ENCODE results near the gene NFAT5.

The NFAT5 gene

DNA sequence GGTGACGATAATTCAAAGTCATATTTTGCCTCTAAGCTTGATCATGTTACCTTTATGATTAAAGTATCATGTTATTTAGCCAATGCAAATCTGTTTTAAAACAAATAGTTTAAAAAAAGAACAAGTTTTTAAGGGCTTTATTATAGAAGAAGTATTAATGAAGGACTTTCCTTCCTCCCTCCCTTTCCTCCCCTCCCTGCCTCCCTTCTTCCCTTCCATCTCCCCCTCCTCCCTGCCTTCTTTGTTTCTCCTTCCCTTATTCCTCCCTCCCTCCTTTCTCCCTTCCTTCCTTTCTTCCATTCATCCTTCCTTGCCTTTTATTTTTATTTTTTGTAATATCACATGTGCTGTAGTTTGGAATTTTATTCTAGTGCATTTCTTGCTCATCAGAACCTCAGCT is 134.1 kb downstream of the NFAT5 start:
- H3K4me3 ChIP-seq (replicated peaks; ENCODE audit: low read depth, low read length): no peak overlapping the region
- TF ChIP-seq, protein P1, sequence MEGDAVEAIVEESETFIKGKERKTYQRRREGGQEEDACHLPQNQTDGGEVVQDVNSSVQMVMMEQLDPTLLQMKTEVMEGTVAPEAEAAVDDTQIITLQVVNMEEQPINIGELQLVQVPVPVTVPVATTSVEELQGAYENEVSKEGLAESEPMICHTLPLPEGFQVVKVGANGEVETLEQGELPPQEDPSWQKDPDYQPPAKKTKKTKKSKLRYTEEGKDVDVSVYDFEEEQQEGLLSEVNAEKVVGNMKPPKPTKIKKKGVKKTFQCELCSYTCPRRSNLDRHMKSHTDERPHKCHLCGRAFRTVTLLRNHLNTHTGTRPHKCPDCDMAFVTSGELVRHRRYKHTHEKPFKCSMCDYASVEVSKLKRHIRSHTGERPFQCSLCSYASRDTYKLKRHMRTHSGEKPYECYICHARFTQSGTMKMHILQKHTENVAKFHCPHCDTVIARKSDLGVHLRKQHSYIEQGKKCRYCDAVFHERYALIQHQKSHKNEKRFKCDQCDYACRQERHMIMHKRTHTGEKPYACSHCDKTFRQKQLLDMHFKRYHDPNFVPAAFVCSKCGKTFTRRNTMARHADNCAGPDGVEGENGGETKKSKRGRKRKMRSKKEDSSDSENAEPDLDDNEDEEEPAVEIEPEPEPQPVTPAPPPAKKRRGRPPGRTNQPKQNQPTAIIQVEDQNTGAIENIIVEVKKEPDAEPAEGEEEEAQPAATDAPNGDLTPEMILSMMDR (IDR thresholded peaks at IDR 0.05; ENCODE audit: low read depth, low read length, missing control alignments): no peak
- DNase-seq (ENCODE audit: extremely low read depth, low read depth): no peak

DNA sequence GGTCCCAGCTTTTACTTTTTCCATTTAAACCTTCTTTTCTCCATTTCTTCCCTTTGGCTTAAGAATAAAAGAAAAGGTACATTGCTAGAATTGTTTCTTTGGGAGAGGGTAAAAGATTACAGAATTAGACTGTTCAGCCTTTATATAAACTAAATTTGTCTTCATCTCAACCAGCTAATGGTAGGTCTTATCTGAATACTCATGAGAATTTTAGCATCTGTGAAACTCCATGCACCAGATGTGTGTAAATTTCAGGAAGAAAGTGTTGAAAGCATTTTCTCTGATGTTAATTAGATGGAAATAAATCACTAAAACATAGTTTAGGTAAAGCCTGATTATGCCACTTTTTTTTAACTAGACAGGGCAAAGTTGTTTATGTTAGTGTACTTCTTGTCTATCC is 135.7 kb downstream of the NFAT5 start:
- no peak for DNase-seq (ENCODE audit: extremely low read depth, low read depth)
- H3K4me3 ChIP-seq (replicated peaks; ENCODE audit: low read depth, low read length): no peak overlapping the region
- TF ChIP-seq, protein P1 (IDR thresholded peaks at IDR 0.05; ENCODE audit: low read depth, low read length, missing control alignments): no peak

DNA sequence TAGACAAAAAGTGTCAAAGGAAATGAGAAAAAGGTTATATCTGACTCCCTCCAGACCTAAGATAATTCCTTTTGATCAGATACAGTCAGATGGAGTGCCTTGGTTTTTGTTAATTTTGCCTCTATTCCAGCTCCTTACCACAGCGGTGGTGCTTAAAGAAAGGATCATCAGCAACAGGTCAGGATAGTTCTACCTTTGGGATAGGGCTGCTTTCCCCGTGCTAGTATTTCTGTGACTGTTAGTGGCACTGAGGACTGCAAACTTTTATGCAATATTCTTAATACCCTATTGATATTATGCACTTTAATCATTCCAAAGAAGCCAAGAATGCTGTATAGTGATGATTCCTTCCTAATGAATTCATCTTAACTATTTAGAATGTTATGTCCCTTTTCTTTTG is 136.1 kb downstream of the NFAT5 start:
- no peak overlapping the region for H3K4me3 ChIP-seq (replicated peaks; ENCODE audit: low read depth, low read length)
- TF ChIP-seq, protein P1 (IDR thresholded peaks at IDR 0.05; ENCODE audit: low read depth, low read length, missing control alignments): no peak
- DNase-seq (ENCODE audit: extremely low read depth, low read depth): no peak

DNA sequence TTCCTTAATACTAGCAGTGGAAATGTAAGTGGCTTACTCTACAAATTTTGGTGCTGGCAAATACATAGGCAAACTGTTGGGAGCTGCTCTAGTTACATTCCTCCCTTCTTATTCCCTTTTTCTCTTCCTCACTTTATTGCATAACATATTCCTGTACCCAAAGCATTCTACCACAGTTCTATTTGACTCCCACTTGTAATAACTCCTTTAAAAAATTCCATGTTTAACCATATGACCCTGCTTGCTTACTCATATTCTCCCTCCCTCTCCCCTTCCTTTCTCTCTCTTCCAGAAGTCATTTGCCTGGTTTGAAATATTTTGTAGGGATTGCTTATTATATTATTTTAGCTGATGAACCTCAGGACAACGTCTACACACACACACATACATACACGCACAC is 137.9 kb downstream of the NFAT5 start:
- DNase-seq (ENCODE audit: extremely low read depth, low read depth): no peak
- H3K4me3 ChIP-seq (replicated peaks; ENCODE audit: low read depth, low read length): no peak overlapping the region
- TF ChIP-seq, protein P1 (IDR thresholded peaks at IDR 0.05; ENCODE audit: low read depth, low read length, missing control alignments): no peak

DNA sequence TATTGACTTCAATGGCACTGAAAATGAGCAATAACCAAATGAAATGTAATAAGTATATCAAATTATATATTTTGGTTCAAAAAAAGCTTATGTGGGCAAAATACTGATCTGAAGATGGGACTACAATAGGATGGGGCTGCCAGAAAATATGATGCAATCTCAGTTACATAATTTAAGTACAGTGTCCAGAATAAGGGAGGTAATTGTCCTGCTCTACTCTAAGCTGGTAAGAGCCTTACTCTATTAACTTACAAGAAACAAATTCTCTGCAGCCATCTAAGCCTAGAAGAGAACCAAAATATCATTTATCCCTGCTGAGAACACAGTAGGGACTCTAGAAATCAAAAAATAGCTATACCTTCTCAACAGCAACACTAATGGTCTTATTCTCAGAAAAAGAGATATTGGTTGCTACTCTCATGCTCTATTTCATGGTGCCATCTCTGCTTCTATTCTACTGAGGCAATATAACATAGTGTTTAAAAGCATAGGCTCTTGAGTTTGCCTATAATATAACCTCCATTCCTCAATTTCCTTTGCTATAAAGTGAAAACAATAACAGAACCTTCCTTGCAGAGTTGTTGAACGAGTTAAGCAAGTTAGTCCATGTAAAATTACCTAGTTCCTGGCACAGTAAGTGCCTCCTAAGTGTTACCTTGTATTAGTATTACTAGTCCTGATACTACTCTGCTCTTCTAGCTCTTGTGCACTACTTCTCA is 140.6 kb downstream of the NFAT5 start:
- TF ChIP-seq, protein P1 (IDR thresholded peaks at IDR 0.05; ENCODE audit: low read depth, low read length, missing control alignments): no peak
- DNase-seq (ENCODE audit: extremely low read depth, low read depth): no peak
- H3K4me3 ChIP-seq (replicated peaks; ENCODE audit: low read depth, low read length): no peak overlapping the region

DNA sequence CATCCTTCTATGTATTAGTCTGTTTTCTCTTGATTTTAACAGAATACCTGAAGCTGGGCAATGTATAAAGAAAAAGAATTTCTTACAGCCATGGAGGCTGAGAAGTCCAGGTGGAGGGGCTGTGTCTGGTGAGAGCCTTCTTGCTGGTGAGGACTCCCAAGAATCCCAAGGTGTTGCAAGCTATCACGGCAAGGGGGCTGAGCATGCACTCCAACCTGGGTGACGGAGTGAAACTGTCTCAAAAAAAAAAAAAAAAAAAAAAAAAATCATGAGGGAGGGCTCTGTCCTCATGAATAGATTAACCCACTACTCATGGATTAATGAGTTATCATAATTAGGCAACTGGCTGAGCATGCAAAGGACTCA is 141.2 kb downstream of the NFAT5 start:
- TF ChIP-seq, protein P1 (IDR thresholded peaks at IDR 0.05; ENCODE audit: low read depth, low read length, missing control alignments): no peak
- DNase-seq (ENCODE audit: extremely low read depth, low read depth): no peak
- no peak overlapping the region for H3K4me3 ChIP-seq (replicated peaks; ENCODE audit: low read depth, low read length)
